ENCODE results near the gene TPO.

DNA sequence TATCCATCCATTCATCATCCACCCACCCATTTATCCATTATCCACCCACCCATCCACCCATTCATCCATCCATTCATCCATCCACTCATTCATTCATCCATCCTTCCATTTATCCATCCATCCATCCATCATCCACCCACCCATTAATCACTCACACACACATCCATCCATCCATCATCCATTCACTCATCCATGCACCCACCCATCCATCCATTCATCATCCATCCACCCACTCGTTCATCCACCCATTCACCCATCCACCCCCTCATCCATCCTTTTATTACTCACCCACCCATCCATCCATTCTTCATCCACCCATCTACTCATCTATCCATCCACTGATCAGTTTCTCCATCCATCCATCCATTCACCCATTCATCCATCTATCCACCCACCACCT, 8.1 kb upstream of the TPO start:
- TF ChIP-seq, protein P1, sequence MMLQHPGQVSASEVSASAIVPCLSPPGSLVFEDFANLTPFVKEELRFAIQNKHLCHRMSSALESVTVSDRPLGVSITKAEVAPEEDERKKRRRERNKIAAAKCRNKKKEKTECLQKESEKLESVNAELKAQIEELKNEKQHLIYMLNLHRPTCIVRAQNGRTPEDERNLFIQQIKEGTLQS (CRISPR knock-in tag; conservative IDR thresholded peaks at IDR 0.05): no peak
- TF ChIP-seq, protein P2, sequence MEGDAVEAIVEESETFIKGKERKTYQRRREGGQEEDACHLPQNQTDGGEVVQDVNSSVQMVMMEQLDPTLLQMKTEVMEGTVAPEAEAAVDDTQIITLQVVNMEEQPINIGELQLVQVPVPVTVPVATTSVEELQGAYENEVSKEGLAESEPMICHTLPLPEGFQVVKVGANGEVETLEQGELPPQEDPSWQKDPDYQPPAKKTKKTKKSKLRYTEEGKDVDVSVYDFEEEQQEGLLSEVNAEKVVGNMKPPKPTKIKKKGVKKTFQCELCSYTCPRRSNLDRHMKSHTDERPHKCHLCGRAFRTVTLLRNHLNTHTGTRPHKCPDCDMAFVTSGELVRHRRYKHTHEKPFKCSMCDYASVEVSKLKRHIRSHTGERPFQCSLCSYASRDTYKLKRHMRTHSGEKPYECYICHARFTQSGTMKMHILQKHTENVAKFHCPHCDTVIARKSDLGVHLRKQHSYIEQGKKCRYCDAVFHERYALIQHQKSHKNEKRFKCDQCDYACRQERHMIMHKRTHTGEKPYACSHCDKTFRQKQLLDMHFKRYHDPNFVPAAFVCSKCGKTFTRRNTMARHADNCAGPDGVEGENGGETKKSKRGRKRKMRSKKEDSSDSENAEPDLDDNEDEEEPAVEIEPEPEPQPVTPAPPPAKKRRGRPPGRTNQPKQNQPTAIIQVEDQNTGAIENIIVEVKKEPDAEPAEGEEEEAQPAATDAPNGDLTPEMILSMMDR (IDR thresholded peaks at IDR 0.05): no peak
- TF ChIP-seq KAT7 (CRISPR knock-in tag; IDR thresholded peaks at IDR 0.05; ENCODE audit: borderline replicate concordance): no peak
- no peak for TF ChIP-seq FOXP1 (CRISPR knock-in tag; IDR thresholded peaks at IDR 0.05; ENCODE audit: borderline replicate concordance)
- no peak for TF ChIP-seq NFE2L1 (CRISPR knock-in tag; IDR thresholded peaks at IDR 0.05)
- TF ChIP-seq, protein P3, sequence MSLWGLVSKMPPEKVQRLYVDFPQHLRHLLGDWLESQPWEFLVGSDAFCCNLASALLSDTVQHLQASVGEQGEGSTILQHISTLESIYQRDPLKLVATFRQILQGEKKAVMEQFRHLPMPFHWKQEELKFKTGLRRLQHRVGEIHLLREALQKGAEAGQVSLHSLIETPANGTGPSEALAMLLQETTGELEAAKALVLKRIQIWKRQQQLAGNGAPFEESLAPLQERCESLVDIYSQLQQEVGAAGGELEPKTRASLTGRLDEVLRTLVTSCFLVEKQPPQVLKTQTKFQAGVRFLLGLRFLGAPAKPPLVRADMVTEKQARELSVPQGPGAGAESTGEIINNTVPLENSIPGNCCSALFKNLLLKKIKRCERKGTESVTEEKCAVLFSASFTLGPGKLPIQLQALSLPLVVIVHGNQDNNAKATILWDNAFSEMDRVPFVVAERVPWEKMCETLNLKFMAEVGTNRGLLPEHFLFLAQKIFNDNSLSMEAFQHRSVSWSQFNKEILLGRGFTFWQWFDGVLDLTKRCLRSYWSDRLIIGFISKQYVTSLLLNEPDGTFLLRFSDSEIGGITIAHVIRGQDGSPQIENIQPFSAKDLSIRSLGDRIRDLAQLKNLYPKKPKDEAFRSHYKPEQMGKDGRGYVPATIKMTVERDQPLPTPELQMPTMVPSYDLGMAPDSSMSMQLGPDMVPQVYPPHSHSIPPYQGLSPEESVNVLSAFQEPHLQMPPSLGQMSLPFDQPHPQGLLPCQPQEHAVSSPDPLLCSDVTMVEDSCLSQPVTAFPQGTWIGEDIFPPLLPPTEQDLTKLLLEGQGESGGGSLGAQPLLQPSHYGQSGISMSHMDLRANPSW (CRISPR knock-in tag; conservative IDR thresholded peaks at IDR 0.05; ENCODE audit: low read depth): no peak
- TF ChIP-seq GTF2I (CRISPR knock-in tag; conservative IDR thresholded peaks at IDR 0.05): no peak
- no peak for TF ChIP-seq TEAD4 (CRISPR knock-in tag; IDR thresholded peaks at IDR 0.05)
- TF ChIP-seq CREM (CRISPR knock-in tag; IDR thresholded peaks at IDR 0.05): no peak
- TF ChIP-seq FOXJ3 (CRISPR knock-in tag; IDR thresholded peaks at IDR 0.05; ENCODE audit: borderline replicate concordance): no peak
